ENCODE results near the gene CCDC116.
"Not testable (repeated sequence)": the region's sequence is repeated elsewhere in the genome, so short reads cannot be mapped to it uniquely, and the experiment has no call there.

The CCDC116 gene

GRCh38 chr22:21599053-21599893 lies 33.3 kb upstream of the CCDC116 start:
- H3K27ac Mint-ChIP-seq, result no peak overlapping the region
- H3K4me1 Mint-ChIP-seq, result peaks cover 53% of the 10 kb centered on the region
- peaks cover 45% of the 10 kb centered on the region for H3K36me3 Mint-ChIP-seq
- ATAC-seq, result no peak
- no peak overlapping the region for H3K4me3 Mint-ChIP-seq
- no peaks in the 10 kb centered on the region for H3K27me3 Mint-ChIP-seq
- no peaks in the 10 kb centered on the region for H3K9me3 Mint-ChIP-seq

DNA sequence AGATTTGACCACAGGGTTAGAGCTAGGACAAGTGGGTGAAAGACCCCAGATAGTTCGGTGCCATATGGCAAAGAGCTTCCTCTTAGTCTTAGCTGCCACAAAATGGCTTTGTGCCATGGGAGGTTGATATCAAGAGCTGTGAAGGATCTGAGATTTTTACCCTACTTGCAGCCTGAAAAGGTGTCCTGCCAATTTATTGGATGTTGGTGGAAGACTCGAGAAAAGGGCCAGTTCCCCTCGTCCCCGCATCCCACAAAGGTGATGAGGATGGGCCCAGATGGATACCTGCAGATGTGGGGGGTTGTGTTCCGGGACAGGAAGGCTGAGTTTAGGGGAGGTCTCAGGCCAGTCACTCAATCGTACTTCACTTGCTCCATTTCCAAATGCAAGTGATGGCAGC lies 30.0 kb upstream of the CCDC116 start:
- ATAC-seq, result no peak
- no peak overlapping the region for H3K27ac Mint-ChIP-seq
- H3K4me3 Mint-ChIP-seq, result no peak overlapping the region
- no peaks in the 10 kb centered on the region for H3K9me3 Mint-ChIP-seq
- H3K36me3 Mint-ChIP-seq, result peaks cover 23% of the 10 kb centered on the region
- peaks cover 55% of the 10 kb centered on the region for H3K4me1 Mint-ChIP-seq
- H3K27me3 Mint-ChIP-seq, result no peaks in the 10 kb centered on the region

- Mint-ChIP-seq H3K27me3 (no peaks in the 10 kb centered on the region), H3K36me3 (peaks cover 15% of the 10 kb centered on the region), H3K4me3 (no peak overlapping the region), H3K9me3 (no peaks in the 10 kb centered on the region), H3K4me1 (peaks cover 46% of the 10 kb centered on the region), H3K27ac (no peak overlapping the region)
- ATAC-seq, result no peak
Observed at GRCh38 chr22:21603973-21604372, 28.6 kb upstream of the CCDC116 start.

GRCh38 chr22:21605887-21606564 lies 26.5 kb upstream of the CCDC116 start:
- no peak overlapping the region for H3K4me3 Mint-ChIP-seq
- H3K27ac Mint-ChIP-seq, result peak overlapping the region; percentile 40
- H3K27me3 Mint-ChIP-seq, result no peaks in the 10 kb centered on the region
- peaks cover 15% of the 10 kb centered on the region for H3K36me3 Mint-ChIP-seq
- H3K4me1 Mint-ChIP-seq, result peaks cover 34% of the 10 kb centered on the region
- ATAC-seq, result no peak
- H3K9me3 Mint-ChIP-seq, result no peaks in the 10 kb centered on the region

DNA sequence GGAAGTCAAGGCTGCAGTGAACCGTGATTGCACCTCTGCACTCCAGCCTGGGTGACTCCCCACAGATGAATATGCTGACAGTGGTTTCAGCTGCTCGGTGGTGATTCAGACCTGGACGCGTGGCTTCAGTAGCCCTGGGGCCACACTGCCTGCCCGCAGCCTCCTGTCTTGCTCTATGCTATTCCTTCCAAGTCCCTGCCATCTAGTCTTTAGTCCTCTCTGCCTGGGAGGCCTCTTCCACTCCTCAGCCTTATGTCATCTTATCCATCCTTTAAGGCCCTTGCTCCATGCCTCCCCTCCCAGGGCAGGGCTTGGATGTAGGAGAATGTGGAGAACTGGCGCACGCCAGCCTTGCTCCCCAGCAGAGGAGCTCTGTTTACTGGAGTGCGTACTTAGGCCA lies 25.8 kb upstream of the CCDC116 start:
- peaks cover 39% of the 10 kb centered on the region for H3K4me1 Mint-ChIP-seq
- H3K27me3 Mint-ChIP-seq, result no peaks in the 10 kb centered on the region
- no peak for ATAC-seq
- H3K4me3 Mint-ChIP-seq, result no peak overlapping the region
- peak overlapping the region; percentile 40 for H3K27ac Mint-ChIP-seq
- H3K9me3 Mint-ChIP-seq, result no peaks in the 10 kb centered on the region
- H3K36me3 Mint-ChIP-seq, result peaks cover 21% of the 10 kb centered on the region

GRCh38 chr22:21609556-21610157 lies 22.9 kb upstream of the CCDC116 start:
- not testable (repeated sequence) for ATAC-seq, H3K27ac Mint-ChIP-seq, H3K9me3 Mint-ChIP-seq, H3K27me3 Mint-ChIP-seq, H3K4me3 Mint-ChIP-seq
- Mint-ChIP-seq H3K4me1 (peaks cover 41% of the 10 kb centered on the region), H3K36me3 (peaks cover 35% of the 10 kb centered on the region)

GRCh38 chr22:21611210-21611977 lies 21.2 kb upstream of the CCDC116 start:
- no peaks in the 10 kb centered on the region for H3K9me3 Mint-ChIP-seq
- no peaks in the 10 kb centered on the region for H3K27me3 Mint-ChIP-seq
- H3K27ac Mint-ChIP-seq, result peak overlapping the region; percentile 23
- peaks cover 38% of the 10 kb centered on the region for H3K4me1 Mint-ChIP-seq
- no peak overlapping the region for H3K4me3 Mint-ChIP-seq
- ATAC-seq, result no peak
- peaks cover 35% of the 10 kb centered on the region for H3K36me3 Mint-ChIP-seq

DNA sequence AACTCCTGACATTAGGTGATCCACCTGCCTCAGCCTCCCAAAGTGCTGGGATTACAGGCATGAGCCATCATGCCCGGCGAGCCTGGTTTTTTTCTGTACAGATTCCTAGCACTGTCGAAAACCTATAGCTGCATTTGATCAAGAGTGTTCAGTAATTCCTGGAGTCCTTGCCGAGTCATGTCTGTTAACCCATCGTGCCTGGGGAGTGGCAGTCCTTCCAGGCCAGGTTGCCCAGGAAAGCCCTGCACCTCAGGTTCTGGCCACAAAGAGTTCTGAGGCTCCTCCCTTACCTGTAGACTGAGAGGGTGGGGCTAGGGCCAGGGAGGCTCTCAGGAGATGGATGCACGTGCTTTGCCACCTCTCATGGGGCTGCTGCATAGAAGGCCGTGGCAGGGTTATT lies 19.7 kb upstream of the CCDC116 start:
- no peak overlapping the region for H3K27ac Mint-ChIP-seq
- ATAC-seq, result no peak
- H3K4me1 Mint-ChIP-seq, result peaks cover 41% of the 10 kb centered on the region
- H3K27me3 Mint-ChIP-seq, result no peaks in the 10 kb centered on the region
- no peak overlapping the region for H3K4me3 Mint-ChIP-seq
- no peaks in the 10 kb centered on the region for H3K9me3 Mint-ChIP-seq
- H3K36me3 Mint-ChIP-seq, result peaks cover 30% of the 10 kb centered on the region

GRCh38 chr22:21613553-21614233 lies 18.9 kb upstream of the CCDC116 start:
- H3K36me3 Mint-ChIP-seq, result peaks cover 30% of the 10 kb centered on the region
- no peaks in the 10 kb centered on the region for H3K27me3 Mint-ChIP-seq
- ATAC-seq, result no peak
- H3K4me3 Mint-ChIP-seq, result no peak overlapping the region
- no peak overlapping the region for H3K27ac Mint-ChIP-seq
- H3K9me3 Mint-ChIP-seq, result no peaks in the 10 kb centered on the region
- H3K4me1 Mint-ChIP-seq, result peaks cover 41% of the 10 kb centered on the region

DNA sequence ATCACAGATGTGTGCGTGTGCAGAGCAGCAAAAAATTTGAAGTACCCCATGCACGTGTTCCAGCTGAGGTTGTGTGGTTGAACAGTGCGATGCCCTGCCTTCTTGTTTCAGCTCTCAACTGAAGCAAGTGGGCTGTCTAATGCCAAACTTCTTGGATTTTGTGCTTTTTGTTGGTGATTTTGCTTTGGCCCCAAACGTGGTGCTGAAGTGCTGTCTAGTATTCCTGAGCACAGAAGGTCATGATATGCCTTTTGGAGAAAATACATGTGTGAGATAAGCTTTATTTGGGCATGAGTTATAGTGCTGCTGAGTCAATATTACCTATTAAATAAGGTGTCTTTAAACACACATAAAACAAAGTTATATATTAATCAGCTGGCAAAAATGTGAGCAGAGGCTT lies 16.8 kb upstream of the CCDC116 start:
- Mint-ChIP-seq H3K4me3 (no peak overlapping the region), H3K27me3 (no peaks in the 10 kb centered on the region), H3K4me1 (peaks cover 54% of the 10 kb centered on the region), H3K27ac (peak overlapping the region; percentile 28), H3K9me3 (no peaks in the 10 kb centered on the region), H3K36me3 (peaks cover 22% of the 10 kb centered on the region)
- no peak for ATAC-seq

GRCh38 chr22:21617337-21617736 lies 15.2 kb upstream of the CCDC116 start:
- Mint-ChIP-seq H3K4me1 (peaks cover 60% of the 10 kb centered on the region), H3K27ac (peak overlapping the region; percentile 28), H3K36me3 (peaks cover 15% of the 10 kb centered on the region)
- H3K27me3 Mint-ChIP-seq, ATAC-seq, H3K4me3 Mint-ChIP-seq, H3K9me3 Mint-ChIP-seq: not testable (repeated sequence)

GRCh38 chr22:21621025-21621424 lies 11.5 kb upstream of the CCDC116 start:
- no peak for ATAC-seq
- peaks cover 16% of the 10 kb centered on the region for H3K36me3 Mint-ChIP-seq
- H3K27ac Mint-ChIP-seq, result peak overlapping the region; percentile 37
- peaks cover 67% of the 10 kb centered on the region for H3K4me1 Mint-ChIP-seq
- H3K9me3 Mint-ChIP-seq, result no peaks in the 10 kb centered on the region
- no peak overlapping the region for H3K4me3 Mint-ChIP-seq
- H3K27me3 Mint-ChIP-seq, result no peaks in the 10 kb centered on the region

- ATAC-seq, result no peak
- Mint-ChIP-seq H3K4me3 (no peak overlapping the region), H3K36me3 (peaks cover 25% of the 10 kb centered on the region), H3K9me3 (no peaks in the 10 kb centered on the region), H3K4me1 (peaks cover 67% of the 10 kb centered on the region), H3K27me3 (no peaks in the 10 kb centered on the region), H3K27ac (peak overlapping the region; percentile 43)
Observed at GRCh38 chr22:21622011-21622918, 10.3 kb upstream of the CCDC116 start.
